ENCODE measurements around the gene NFIX. TPM values are rescaled to one million over a fixed set of nuclear protein-coding genes. Genes with fewer than 3 reads are reported as not detected.

NFIX gene
- total RNA-seq, 1 experiment from 2014 or later, result 16.4 TPM

DNA sequence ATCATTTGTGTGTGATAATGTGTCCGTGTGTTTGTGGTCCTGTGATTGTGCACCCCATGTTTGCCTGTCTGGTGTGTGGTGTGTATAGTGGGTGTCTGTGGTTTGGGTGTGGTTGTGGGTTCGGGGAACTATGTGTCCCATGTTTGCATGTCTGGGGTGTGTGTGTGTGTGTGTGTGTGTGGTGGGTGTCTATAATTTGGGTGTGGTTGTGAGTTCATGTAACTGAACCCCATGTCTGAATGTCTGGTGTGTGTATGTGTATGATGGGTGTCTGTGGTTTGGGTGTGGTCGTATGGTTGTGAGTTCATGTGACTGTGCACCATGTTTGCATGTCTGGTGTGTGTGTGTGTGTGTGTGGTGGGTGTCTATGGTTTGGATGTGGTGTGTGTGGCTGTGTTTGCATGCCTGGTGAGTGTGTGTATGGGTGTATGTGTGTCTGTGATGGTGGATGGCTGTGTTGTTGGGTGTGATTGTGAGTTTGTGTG lies 11.1 kb upstream of the NFIX start:
- CTCF ChIA-PET, result interaction anchor here (1.0 to 2.1 kb wide), 4 partner anchors 76 to 110 kb away, joined by 3 to 28 read pairs (median 8); no protein-coding TSS in a partner anchor

DNA sequence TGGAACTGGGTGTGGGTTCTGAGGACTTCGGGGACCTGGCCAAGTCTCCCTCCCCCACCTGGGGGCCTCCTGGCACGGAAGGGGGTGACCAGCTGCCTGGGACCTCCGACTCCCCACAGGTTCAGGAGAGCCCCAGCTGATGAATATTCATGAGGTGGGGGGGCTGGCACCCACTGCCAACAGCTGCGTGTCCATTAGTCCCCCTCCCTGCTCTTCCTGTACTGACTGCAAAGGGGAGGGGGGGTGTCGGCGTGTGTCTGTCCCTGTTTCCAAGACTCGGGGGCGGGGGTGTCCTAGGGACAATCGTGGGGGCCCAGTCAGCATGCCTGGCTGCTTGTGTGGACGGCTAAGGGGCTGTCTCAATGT lies 10.6 kb upstream of the NFIX start:
- CTCF ChIA-PET, result interaction anchor here (0.6 to 2.1 kb wide), 8 partner anchors 44 to 269 kb away, joined by 3 to 28 read pairs (median 4); no protein-coding TSS in a partner anchor
- Mint-ChIP-seq H3K9me3 (ENCODE audit: low read depth, unreplicated experiment) (no peaks in the 10 kb centered on the region), H3K4me1 (ENCODE audit: low read depth, unreplicated experiment) (no peaks in the 10 kb centered on the region), H3K4me3 (ENCODE audit: low read depth, unreplicated experiment) (no peak overlapping the region), H3K27me3 (ENCODE audit: unreplicated experiment) (no peaks in the 10 kb centered on the region), H3K36me3 (ENCODE audit: insufficient read depth, unreplicated experiment) (peaks cover 11% of the 10 kb centered on the region), H3K27ac (ENCODE audit: unreplicated experiment) (peak overlapping the region; percentile 11)
- DNase-seq, result no peak
- BruUV-seq (replicated peaks), result no TSS peak
- intact Hi-C loops (cut with micrococcal nuclease; ENCODE audit: unreplicated experiment), result loop anchor here (5.0 kb wide), 1 partner anchor 43 kb away; no protein-coding TSS in a partner anchor
- TF ChIP-seq CTCF (IDR thresholded peaks at IDR 0.05; ENCODE audit: unreplicated experiment), result no peak

More for the DNA sequence above, 11.1 kb upstream of the NFIX start:
- BruUV-seq (replicated peaks), result no TSS peak
- Mint-ChIP-seq H3K36me3 (ENCODE audit: insufficient read depth, unreplicated experiment) (peaks cover 11% of the 10 kb centered on the region), H3K4me3 (ENCODE audit: low read depth, unreplicated experiment) (no peak overlapping the region), H3K4me1 (ENCODE audit: low read depth, unreplicated experiment) (no peaks in the 10 kb centered on the region), H3K27me3 (ENCODE audit: unreplicated experiment) (no peaks in the 10 kb centered on the region), H3K27ac (ENCODE audit: unreplicated experiment) (no peak overlapping the region), H3K9me3 (ENCODE audit: low read depth, unreplicated experiment) (no peaks in the 10 kb centered on the region)
- intact Hi-C loops (cut with micrococcal nuclease; ENCODE audit: unreplicated experiment), result no loop called here
- no peak for DNase-seq
- TF ChIP-seq CTCF (IDR thresholded peaks at IDR 0.05; ENCODE audit: unreplicated experiment), result no peak

GRCh38 chr19:12985049-12985776 lies 10.1 kb upstream of the NFIX start:
- H3K36me3 Mint-ChIP-seq (ENCODE audit: insufficient read depth, unreplicated experiment), result peaks cover 11% of the 10 kb centered on the region
- TF ChIP-seq CTCF (IDR thresholded peaks at IDR 0.05; ENCODE audit: unreplicated experiment), result no peak
- peak overlapping the region; percentile 28 for H3K4me3 Mint-ChIP-seq (ENCODE audit: low read depth, unreplicated experiment)
- CTCF ChIA-PET, result interaction anchor here (0.6 to 2.1 kb wide), 9 partner anchors 43 to 268 kb away, joined by 3 to 28 read pairs (median 4); no protein-coding TSS in a partner anchor
- H3K9me3 Mint-ChIP-seq (ENCODE audit: low read depth, unreplicated experiment), result no peaks in the 10 kb centered on the region
- H3K27me3 Mint-ChIP-seq (ENCODE audit: unreplicated experiment), result no peaks in the 10 kb centered on the region
- intact Hi-C loops (cut with micrococcal nuclease; ENCODE audit: unreplicated experiment), result loop anchor here (5.0 kb wide), 1 partner anchor 42 kb away; no protein-coding TSS in a partner anchor
- no peaks in the 10 kb centered on the region for H3K4me1 Mint-ChIP-seq (ENCODE audit: low read depth, unreplicated experiment)
- H3K27ac Mint-ChIP-seq (ENCODE audit: unreplicated experiment), result peak overlapping the region; percentile 11
- BruUV-seq (replicated peaks), result no TSS peak
- DNase-seq, result peak; percentile 82

GRCh38 chr19:12986726-12987125 lies 8.5 kb upstream of the NFIX start:
- peaks cover 11% of the 10 kb centered on the region for H3K36me3 Mint-ChIP-seq (ENCODE audit: insufficient read depth, unreplicated experiment)
- H3K4me3 Mint-ChIP-seq (ENCODE audit: low read depth, unreplicated experiment), result no peak overlapping the region
- no TSS peak for BruUV-seq (replicated peaks)
- no peak overlapping the region for H3K27ac Mint-ChIP-seq (ENCODE audit: unreplicated experiment)
- no peak for TF ChIP-seq CTCF (IDR thresholded peaks at IDR 0.05; ENCODE audit: unreplicated experiment)
- H3K4me1 Mint-ChIP-seq (ENCODE audit: low read depth, unreplicated experiment), result no peaks in the 10 kb centered on the region
- DNase-seq, result no peak
- H3K27me3 Mint-ChIP-seq (ENCODE audit: unreplicated experiment), result no peaks in the 10 kb centered on the region
- H3K9me3 Mint-ChIP-seq (ENCODE audit: low read depth, unreplicated experiment), result no peaks in the 10 kb centered on the region
- intact Hi-C loops (cut with micrococcal nuclease; ENCODE audit: unreplicated experiment), result loop anchor here (5.0 kb wide), 1 partner anchor 41 kb away; no protein-coding TSS in a partner anchor
- CTCF ChIA-PET, result no interaction called here
